Testis (tissue), 3 donors: ENCODE measurements around the gene SYNPR. TPM values are rescaled to one million over a fixed set of nuclear protein-coding genes. Genes with fewer than 3 reads are reported as not detected.
A peak's percentile ranks its signal among the peaks of the same experiment; 100 is the strongest.

Experiments
- DNase-seq: peaks from one replicate; pipeline ENCODE4 v3.0.0-alpha.2; 2019
- H3K27ac ChIP-seq, 2 donors: fragments of 200-600 bp; sonication (generic); one replicate each; pipeline ENCODE4 v1.5.1; 2019
- H3K27me3 ChIP-seq: fragments of 200-600 bp; sonication (generic); one replicate; pipeline ENCODE4 v1.5.1; 2019
- H3K36me3 ChIP-seq: fragments of 200-600 bp; sonication (generic); one replicate; pipeline ENCODE4 v1.5.1; 2017; ENCODE audit warnings: low read depth; ENCODE audit errors: missing control alignments
- H3K4me1 ChIP-seq: fragments of 200-600 bp; sonication (generic); one replicate; pipeline ENCODE4 v1.5.1; 2019
- H3K4me3 ChIP-seq, 2 donors: fragments of 200-600 bp; sonication (generic); one replicate each; pipeline ENCODE4 v1.5.1; 2017 to 2019
- H3K9me3 ChIP-seq: fragments of 200-600 bp; sonication (generic); one replicate; pipeline ENCODE4 v1.5.1; 2017
- POLR2A ChIP-seq: fragments of 450-650 bp; IDR thresholded peaks from one replicate; pipeline ENCODE4 v1.6.1; 2017; ENCODE audit warnings: antibody characterized with exemption, mild to moderate bottlenecking, moderate library complexity
- WGBS, 2 donors: methylation state at CpG; one replicate each; pipeline ENCODE4 v1.1.5; 2018; 5-methylcytosine and 5-hydroxymethylcytosine counted together
- intact Hi-C: fragments of 100-400 bp; cut with DNase I; formaldehyde crosslinking; loops from one replicate; pipeline ENCODE4 v1.15.1; 2023; ENCODE audit warnings: low total_unique reads
- polyA plus RNA-seq: library from polyadenylated mRNA; stranded (reverse); fragments of 350-450 nt; fragmentation: Illumina TruSeq; extraction: RNeasy Lipid Tissue Mini Kit (QIAGEN cat#74804); gene quantifications from one replicate; pipeline ENCODE4 v1.2.3, GENCODE V29; 2014; ENCODE audit warnings: low read depth, low replicate concordance; ENCODE audit not compliant: insufficient read depth
- total RNA-seq, 2 donors: library from RNA; depleted of rRNA; stranded (reverse); fragments of >200 nt; gene quantifications; one replicate each; pipeline ENCODE4 v1.2.3, GENCODE V29; 2016
- TF ChIP-seq, protein P1 (sequence below), 3 experiments: fragments of 450-650 bp in 2 of 3; fragments of 200-600 bp in 1 of 3; sonication (generic) in 1 of 3; IDR thresholded peaks; one replicate each; pipeline ENCODE4 v1.5.1; 2016 to 2019; ENCODE audit warnings: antibody characterized with exemption in 3 of 3, mild to moderate bottlenecking in 2 of 3, moderate library complexity in 1 of 3

Gene SYNPR
- total and polyA plus RNA-seq, 3 donors from 2014 or later = not detected

- Histone ChIP-seq H3K4me1 (no peaks in the 10 kb centered on the region), H3K27me3 (no peaks in the 10 kb centered on the region), H3K27ac (no peak overlapping the region), H3K4me3 (no peak overlapping the region), H3K36me3 (no peaks in the 10 kb centered on the region), H3K9me3 (no peaks in the 10 kb centered on the region)
- TF ChIP-seq, protein P1, sequence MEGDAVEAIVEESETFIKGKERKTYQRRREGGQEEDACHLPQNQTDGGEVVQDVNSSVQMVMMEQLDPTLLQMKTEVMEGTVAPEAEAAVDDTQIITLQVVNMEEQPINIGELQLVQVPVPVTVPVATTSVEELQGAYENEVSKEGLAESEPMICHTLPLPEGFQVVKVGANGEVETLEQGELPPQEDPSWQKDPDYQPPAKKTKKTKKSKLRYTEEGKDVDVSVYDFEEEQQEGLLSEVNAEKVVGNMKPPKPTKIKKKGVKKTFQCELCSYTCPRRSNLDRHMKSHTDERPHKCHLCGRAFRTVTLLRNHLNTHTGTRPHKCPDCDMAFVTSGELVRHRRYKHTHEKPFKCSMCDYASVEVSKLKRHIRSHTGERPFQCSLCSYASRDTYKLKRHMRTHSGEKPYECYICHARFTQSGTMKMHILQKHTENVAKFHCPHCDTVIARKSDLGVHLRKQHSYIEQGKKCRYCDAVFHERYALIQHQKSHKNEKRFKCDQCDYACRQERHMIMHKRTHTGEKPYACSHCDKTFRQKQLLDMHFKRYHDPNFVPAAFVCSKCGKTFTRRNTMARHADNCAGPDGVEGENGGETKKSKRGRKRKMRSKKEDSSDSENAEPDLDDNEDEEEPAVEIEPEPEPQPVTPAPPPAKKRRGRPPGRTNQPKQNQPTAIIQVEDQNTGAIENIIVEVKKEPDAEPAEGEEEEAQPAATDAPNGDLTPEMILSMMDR (IDR thresholded peaks at IDR 0.05) = no peak
- no peak for TF ChIP-seq POLR2A
- 82 to 85% methylated on average over 4 of the region's 4 CpGs for WGBS, 2 donors
- intact Hi-C loops = no loop called here
- DNase-seq = no peak
These were observed 331.7 kb downstream of the SYNPR start for GRCh38 chr3:63609834-63610233.

DNA sequence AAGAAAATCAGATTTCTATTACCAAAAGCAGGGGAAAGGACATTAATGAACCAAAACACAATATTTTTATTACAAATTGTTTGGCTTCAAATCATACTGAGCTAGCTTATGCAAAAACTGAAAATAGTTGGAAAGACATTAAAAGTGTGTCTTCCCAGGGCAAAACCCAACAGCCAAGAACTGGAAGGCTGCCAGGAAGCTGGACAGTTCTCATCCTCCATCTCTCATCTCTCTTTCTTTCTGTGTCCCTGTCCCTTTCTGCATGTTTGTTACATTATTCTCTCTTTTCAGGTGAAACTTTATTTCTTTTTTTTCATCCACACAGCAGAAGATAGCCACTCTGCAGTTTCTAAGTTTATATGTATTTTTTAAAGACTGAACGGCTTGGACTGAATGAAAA, 333.3 kb downstream of the SYNPR start:
- DNase-seq = no peak

GRCh38 chr3:63613561-63613960, 335.5 kb downstream of the SYNPR start:
- Histone ChIP-seq H3K27me3 (no peaks in the 10 kb centered on the region), H3K4me1 (no peaks in the 10 kb centered on the region), H3K9me3 (no peaks in the 10 kb centered on the region), H3K4me3 (no peak overlapping the region), H3K36me3 (no peaks in the 10 kb centered on the region), H3K27ac (no peak overlapping the region)
- no peak for DNase-seq
- WGBS, 2 donors = 0 to 92% methylated on average over 1 of the region's 1 CpG
- TF ChIP-seq, protein P1 (IDR thresholded peaks at IDR 0.05) = no peak
- no peak for TF ChIP-seq POLR2A
- intact Hi-C loops = no loop called here

More for the DNA sequence above, 333.3 kb downstream of the SYNPR start:
- WGBS, 2 donors = 81 to 96% methylated on average over 1 of the region's 1 CpG
- H3K36me3 ChIP-seq = no peaks in the 10 kb centered on the region
- H3K4me1 ChIP-seq = no peaks in the 10 kb centered on the region
- no peaks in the 10 kb centered on the region for H3K9me3 ChIP-seq
- intact Hi-C loops = no loop called here
- TF ChIP-seq POLR2A = no peak
- TF ChIP-seq, protein P1 (IDR thresholded peaks at IDR 0.05) = no peak
- H3K27ac ChIP-seq = no peak overlapping the region
- H3K27me3 ChIP-seq = no peaks in the 10 kb centered on the region
- H3K4me3 ChIP-seq = no peak overlapping the region

GRCh38 chr3:63617391-63617790, 339.3 kb downstream of the SYNPR start:
- Histone ChIP-seq H3K9me3 (no peaks in the 10 kb centered on the region), H3K4me1 (no peaks in the 10 kb centered on the region), H3K27ac (no peak overlapping the region), H3K36me3 (no peaks in the 10 kb centered on the region), H3K27me3 (no peaks in the 10 kb centered on the region), H3K4me3 (peak overlapping the region in 1 of 2 donors; percentile 10)
- TF ChIP-seq POLR2A = no peak
- TF ChIP-seq, protein P1 (IDR thresholded peaks at IDR 0.05) = no peak
- no peak for DNase-seq
- intact Hi-C loops = no loop called here
- WGBS, 2 donors = 51 to 52% methylated on average over 4 of the region's 4 CpGs

GRCh38 chr3:63624941-63625560, 346.9 kb downstream of the SYNPR start:
- intact Hi-C loops = no loop called here
- H3K4me3 ChIP-seq = no peak overlapping the region
- H3K27ac ChIP-seq = no peak overlapping the region
- no peaks in the 10 kb centered on the region for H3K27me3 ChIP-seq
- no peaks in the 10 kb centered on the region for H3K36me3 ChIP-seq
- H3K4me1 ChIP-seq = peaks cover 5% of the 10 kb centered on the region
- TF ChIP-seq, protein P1 (IDR thresholded peaks at IDR 0.05) = no peak
- TF ChIP-seq POLR2A = no peak
- no peaks in the 10 kb centered on the region for H3K9me3 ChIP-seq
- no peak for DNase-seq
- 36 to 42% methylated on average over 8 of the region's 8 CpGs for WGBS, 2 donors
